Suppressor macrophage treated with lipopolysaccharide for 4 hours (primary cell): ENCODE results near the gene IGFBP1.
"Not testable (repeated sequence)": the region's sequence is repeated elsewhere in the genome, so short reads cannot be mapped to it uniquely, and the experiment has no call there.

Experiments used
- DNase-seq: peaks from one replicate; pipeline ENCODE4 v3.0.0-alpha.2; 2020

IGFBP1 gene

GRCh38 chr7:45888185-45888992 is at the start of gene IGFBP1:
IGFBP1 (plus strand) TSS chr7:45888488; CDS start chr7:45888653, 165 bp downstream.
- no peak for DNase-seq

GRCh38 chr7:45838852-45839251 is 49.4 kb upstream of the IGFBP1 start:
- not testable (repeated sequence) for DNase-seq

GRCh38 chr7:45841926-45842717 is 46.2 kb upstream of the IGFBP1 start:
- DNase-seq: not testable (repeated sequence)

GRCh38 chr7:45846536-45846935 is 41.8 kb upstream of the IGFBP1 start:
- not testable (repeated sequence) for DNase-seq

DNA sequence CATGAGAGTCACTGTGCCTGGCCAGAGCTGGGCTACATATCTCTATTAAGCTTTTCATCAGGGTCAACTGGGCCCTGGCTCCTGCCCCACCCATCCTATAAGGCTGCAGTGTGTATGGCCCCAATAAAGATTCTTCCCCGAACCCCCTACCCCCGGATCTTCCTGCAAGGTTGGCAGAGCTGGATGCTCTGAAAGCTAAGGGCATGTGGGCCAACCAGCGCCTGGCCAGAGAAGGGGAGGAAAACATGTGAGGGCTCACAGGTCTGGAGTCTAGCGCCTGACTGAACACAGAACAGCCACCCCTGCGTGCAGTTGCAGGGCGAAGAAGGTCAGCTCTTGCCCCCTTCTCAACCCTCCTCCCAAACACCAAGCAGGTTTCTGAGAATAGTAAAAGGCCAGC is 39.6 kb upstream of the IGFBP1 start:
- not testable (repeated sequence) for DNase-seq

- not testable (repeated sequence) for DNase-seq
Observed at GRCh38 chr7:45852984-45853383, 35.3 kb upstream of the IGFBP1 start.

DNA sequence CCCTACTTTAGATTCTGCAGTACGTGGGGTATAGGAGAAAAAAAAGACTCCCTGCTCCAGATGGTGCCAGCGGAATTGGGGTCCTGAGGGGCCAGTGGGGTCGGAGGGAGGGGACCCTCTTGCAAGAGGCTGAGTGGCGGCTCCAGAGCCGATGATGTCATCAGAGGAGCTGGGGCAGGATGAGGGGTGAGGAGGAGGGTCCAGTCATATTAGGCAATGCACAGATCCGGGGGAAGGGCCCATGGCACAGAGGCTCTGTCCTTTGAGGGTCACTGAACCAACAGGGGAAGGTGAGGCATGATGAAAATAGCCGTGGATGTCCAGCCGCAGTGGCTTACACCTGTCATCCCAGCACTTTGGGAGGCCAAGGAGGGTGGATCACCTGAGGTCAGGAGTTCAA is 34.8 kb upstream of the IGFBP1 start:
- not testable (repeated sequence) for DNase-seq

GRCh38 chr7:45855680-45856079 is 32.6 kb upstream of the IGFBP1 start:
- not testable (repeated sequence) for DNase-seq

DNA sequence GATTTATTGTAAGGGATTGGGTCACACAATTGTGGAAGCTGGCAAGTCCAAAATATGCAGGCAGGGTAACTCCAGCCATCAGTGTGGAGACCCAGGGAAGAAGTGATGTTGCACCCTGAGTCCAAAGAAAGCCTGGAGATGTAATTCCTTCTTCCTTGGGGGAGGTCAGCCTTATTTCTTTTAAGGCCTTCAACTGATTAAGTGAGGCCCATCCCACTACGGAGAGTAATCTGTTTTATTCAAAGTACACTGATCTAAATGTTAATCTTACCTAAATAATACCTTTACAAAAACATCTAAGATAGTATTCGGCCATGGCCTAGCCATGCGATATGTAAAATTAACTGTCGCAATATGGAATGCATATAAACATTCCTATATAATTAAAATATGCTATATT is 31.4 kb upstream of the IGFBP1 start:
- DNase-seq: not testable (repeated sequence)

- no peak for DNase-seq
Observed at GRCh38 chr7:45863715-45864114, 24.6 kb upstream of the IGFBP1 start.

DNA sequence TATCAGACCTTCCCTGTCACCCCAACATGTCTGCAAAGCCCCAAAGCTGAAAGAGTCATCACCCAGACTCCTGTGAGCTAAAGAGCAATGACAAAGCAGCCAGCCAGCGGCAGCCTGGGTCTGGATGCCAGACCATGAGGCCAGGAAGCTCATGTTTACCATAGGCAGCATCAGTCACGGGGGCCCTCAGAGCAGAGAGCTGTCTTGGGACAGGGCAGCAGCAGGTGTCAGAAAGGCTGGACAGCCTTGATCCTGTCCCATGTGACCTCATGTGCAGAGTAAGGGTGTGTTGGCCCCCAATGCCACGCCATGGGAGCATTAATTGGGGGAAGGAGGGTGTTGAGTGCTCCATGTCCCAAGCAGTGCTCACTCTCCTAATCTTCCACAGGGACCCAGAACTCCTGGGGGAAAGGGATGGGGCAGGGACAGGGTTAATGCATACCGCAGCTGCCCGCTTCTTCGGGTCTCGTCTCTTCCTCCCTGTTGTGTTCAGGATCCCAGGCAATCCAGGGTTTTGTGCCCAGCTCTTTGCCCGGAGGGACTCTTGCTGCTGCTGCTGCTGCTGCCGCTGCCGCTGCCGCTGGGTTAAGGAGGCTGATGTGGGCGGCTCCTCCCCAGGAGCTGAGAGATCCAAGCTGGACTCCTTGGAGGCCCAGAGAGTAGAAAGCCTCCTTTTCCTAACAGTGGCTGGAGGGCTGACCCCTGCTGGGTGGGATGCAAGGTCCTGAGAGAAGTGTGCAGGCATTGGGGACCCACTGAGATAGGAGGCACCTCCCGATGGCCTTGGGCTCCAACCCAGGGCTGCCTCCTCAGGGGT is 22.5 kb upstream of the IGFBP1 start:
- DNase-seq: no peak

GRCh38 chr7:45867471-45867870 is 20.8 kb upstream of the IGFBP1 start:
- no peak for DNase-seq

GRCh38 chr7:45869426-45869825 is 18.9 kb upstream of the IGFBP1 start:
- DNase-seq: no peak

- no peak for DNase-seq
Observed at GRCh38 chr7:45872116-45873034, 15.9 kb upstream of the IGFBP1 start.

DNA sequence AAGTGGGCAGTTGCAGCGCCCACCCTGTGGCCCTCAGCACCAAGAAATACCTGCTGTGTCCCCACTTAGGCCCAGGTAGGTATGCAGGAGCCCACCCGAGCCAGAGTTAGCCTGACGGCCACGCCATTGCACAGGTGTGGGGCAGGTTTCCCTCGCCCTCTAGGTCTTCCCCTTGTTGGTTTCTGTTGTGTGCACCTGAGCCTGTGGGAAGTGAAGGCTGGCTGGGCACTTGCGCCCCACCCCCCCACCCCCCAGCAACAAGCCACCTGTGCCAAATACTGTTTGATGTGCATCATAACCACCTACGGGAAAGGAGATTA is 15.3 kb upstream of the IGFBP1 start, which contains the start of gene CCDC201:
Gene CCDC201, minus strand, starts transcription at position 48 of the 320 bp plus-strand sequence. CDS start 75 bp downstream, outside the sequence.
- no peak for DNase-seq

DNA sequence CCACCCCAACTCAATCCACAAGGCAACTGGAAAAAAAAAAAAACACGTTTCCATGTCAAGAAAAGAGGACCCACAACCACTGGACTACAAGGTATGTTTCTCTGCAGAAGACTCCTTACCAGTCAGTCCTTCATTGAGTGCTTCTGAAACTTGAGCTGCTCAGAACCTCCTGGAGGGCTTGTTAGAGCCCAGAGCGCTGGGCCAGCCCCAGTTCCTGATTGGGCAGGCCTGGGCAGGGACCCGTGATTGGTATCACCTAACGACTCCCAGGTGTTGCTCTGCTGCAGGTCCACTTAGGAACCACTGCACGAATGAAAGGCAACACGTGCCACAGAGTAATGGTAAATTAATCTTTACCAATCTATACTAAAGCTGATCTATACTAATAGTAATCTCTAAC is 14.9 kb upstream of the IGFBP1 start:
- no peak for DNase-seq

DNA sequence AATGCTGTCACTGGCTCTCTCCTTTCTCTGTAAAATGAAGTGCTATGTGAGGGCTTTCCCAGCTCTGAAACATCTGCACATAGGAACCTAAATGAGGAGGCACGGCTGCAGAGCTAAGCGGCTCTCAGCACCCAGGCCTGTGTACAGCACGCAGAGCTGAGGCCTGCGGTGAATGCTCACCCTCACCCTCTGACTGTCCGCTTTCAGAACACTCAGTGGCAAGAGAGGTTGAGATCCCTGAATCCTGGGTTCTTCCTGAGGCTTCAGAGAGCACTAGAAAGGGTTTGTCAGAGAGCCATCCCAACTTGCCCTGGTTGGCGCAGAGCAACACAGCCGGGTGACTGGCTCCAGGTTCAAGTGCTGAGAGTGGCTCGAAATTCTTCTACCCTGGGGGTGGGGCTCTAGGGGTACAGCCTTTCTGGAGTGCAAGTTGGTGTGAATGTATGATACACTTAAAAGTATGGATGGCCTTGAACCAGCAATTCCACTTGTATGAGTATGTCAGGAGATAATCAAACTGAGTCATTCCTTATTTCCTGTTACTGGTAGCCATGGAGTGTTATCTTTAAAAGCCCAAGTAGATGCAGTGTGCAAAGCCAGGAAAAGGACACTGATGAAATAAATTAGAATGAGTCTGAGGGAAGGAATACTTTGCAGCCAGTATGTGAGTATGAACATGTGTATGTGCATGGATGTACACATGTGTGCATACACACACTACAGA is 13.7 kb upstream of the IGFBP1 start:
- no peak for DNase-seq

- DNase-seq: no peak
Observed at GRCh38 chr7:45876519-45876918, 11.8 kb upstream of the IGFBP1 start.

DNA sequence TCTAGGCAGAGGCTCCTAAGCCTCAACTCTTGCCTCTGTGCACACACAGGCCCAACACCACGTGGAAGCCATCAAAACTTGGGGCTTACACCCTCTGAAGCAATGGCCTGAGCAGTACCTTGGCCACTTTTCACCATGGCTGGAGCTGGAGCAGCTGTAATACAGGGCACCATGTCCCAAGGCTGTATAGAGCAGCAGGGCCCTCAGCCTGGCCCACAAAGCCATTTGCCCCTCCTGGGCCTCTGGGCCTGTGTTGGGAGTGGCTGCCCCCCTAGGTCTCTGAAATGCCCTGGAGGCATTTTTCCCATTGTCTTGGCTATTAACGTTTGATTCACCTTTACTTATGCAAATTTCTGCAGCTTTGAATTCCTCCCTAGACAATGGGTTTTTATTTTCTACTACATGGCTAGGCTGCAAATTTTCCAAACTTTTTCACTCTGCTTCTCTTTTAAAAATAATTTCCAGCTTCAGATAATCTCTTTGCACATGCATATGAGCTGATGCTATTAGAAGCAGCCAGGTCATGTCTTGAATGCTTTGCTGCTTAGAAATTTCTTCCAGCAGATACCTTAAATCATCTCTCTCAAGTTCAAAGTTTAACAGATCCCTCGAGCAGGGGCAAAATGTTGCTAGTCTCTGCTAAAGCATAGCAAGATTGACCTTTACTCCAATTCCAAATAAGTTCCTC is 9.7 kb upstream of the IGFBP1 start:
- no peak for DNase-seq

GRCh38 chr7:45880433-45880860 is 7.8 kb upstream of the IGFBP1 start:
- DNase-seq: no peak
